Hair follicular keratinocyte (primary cell): ENCODE data around the gene CCR4. TPM values are rescaled to one million over a fixed set of nuclear protein-coding genes. Genes with fewer than 3 reads are reported as not detected.

Experiments
- total RNA-seq: library from RNA; depleted of rRNA; stranded (reverse); fragments of >200 nt; gene quantifications from 2 replicates; pipeline ENCODE4 v1.2.3, GENCODE V29; 2015

The CCR4 gene
- total RNA-seq = not detected in 2 replicates

GRCh38 chr3:32951410-32951811 lies at the start of gene CCR4:
Gene CCR4, plus strand, starts transcription at chr3:32951644. Its CDS starts 1,779 bp downstream, at chr3:32953423.

Other genes with a start within 250 kb of the CCR4 start
- gene TRIM71, start 133.6 kb upstream of the CCR4 start, total RNA-seq = not detected in 2 replicates
- gene GLB1, start 145.5 kb downstream of the CCR4 start, total RNA-seq = 59.1 and 77.3 TPM in 2 replicates
- gene TMPPE, start 145.5 kb downstream of the CCR4 start, total RNA-seq = 2.2 and 2.8 TPM in 2 replicates
- 150 and 237 TPM in 2 replicates for gene CRTAP, start 162.4 kb downstream of the CCR4 start, total RNA-seq